AML-193 (cell line): ENCODE data around the gene GUCY1A2.
"Not testable (repeated sequence)": the region's sequence is repeated elsewhere in the genome, so short reads cannot be mapped to it uniquely, and the experiment has no call there.

ENCODE experiments used
- DNase-seq, 2 experiments: peaks; one replicate each; lab custom pipeline; 2025; lab: John Stamatoyannopoulos, UW

Gene GUCY1A2

GRCh38 chr11:106943089-106943488, 75.2 kb downstream of the GUCY1A2 start:
- DNase-seq, result no peak

- DNase-seq, result no peak
These were observed 79.1 kb downstream of the GUCY1A2 start for GRCh38 chr11:106939157-106939556.

- no peak for DNase-seq
These were observed 81.2 kb downstream of the GUCY1A2 start for GRCh38 chr11:106937111-106937510.

- DNase-seq, result no peak
These were observed 93.0 kb downstream of the GUCY1A2 start for GRCh38 chr11:106925245-106925644.

GRCh38 chr11:106920899-106921509, 97.3 kb downstream of the GUCY1A2 start:
- no peak for DNase-seq

GRCh38 chr11:106917973-106918372, 100.3 kb downstream of the GUCY1A2 start:
- peak in 1 of 2 experiments; percentile 1 for DNase-seq

- DNase-seq, result no peak
These were observed 103.9 kb downstream of the GUCY1A2 start for GRCh38 chr11:106914409-106914808.

- DNase-seq, result no peak
These were observed 105.1 kb downstream of the GUCY1A2 start for GRCh38 chr11:106913141-106913540.

- no peak for DNase-seq
These were observed 113.5 kb downstream of the GUCY1A2 start for GRCh38 chr11:106904826-106905225.

GRCh38 chr11:106889718-106890117, 128.6 kb downstream of the GUCY1A2 start:
- no peak for DNase-seq

- DNase-seq, result no peak
These were observed 129.9 kb downstream of the GUCY1A2 start for GRCh38 chr11:106888386-106888785.

GRCh38 chr11:106883693-106884092, 134.6 kb downstream of the GUCY1A2 start:
- not testable (repeated sequence) for DNase-seq

GRCh38 chr11:106879832-106880546, 138.3 kb downstream of the GUCY1A2 start:
- no peak for DNase-seq

GRCh38 chr11:106879029-106879428, 139.2 kb downstream of the GUCY1A2 start:
- no peak for DNase-seq

- no peak for DNase-seq
These were observed 143.3 kb downstream of the GUCY1A2 start for GRCh38 chr11:106875013-106875412.

- DNase-seq, result no peak
These were observed 146.0 kb downstream of the GUCY1A2 start for GRCh38 chr11:106872246-106872645.

- no peak for DNase-seq
These were observed 160.1 kb downstream of the GUCY1A2 start for GRCh38 chr11:106858200-106858599.

GRCh38 chr11:106856566-106856965, 161.7 kb downstream of the GUCY1A2 start:
- no peak for DNase-seq

GRCh38 chr11:106854429-106854828, 163.8 kb downstream of the GUCY1A2 start:
- DNase-seq, result no peak

GRCh38 chr11:106853850-106854401, 164.3 kb downstream of the GUCY1A2 start:
- no peak for DNase-seq

GRCh38 chr11:106852779-106853178, 165.5 kb downstream of the GUCY1A2 start:
- DNase-seq, result no peak

GRCh38 chr11:106848526-106848925, 169.8 kb downstream of the GUCY1A2 start:
- no peak for DNase-seq

- DNase-seq, result no peak
These were observed 176.1 kb downstream of the GUCY1A2 start for GRCh38 chr11:106842134-106842533.
